ENCODE data around the gene CD44.

The CD44 gene

DNA sequence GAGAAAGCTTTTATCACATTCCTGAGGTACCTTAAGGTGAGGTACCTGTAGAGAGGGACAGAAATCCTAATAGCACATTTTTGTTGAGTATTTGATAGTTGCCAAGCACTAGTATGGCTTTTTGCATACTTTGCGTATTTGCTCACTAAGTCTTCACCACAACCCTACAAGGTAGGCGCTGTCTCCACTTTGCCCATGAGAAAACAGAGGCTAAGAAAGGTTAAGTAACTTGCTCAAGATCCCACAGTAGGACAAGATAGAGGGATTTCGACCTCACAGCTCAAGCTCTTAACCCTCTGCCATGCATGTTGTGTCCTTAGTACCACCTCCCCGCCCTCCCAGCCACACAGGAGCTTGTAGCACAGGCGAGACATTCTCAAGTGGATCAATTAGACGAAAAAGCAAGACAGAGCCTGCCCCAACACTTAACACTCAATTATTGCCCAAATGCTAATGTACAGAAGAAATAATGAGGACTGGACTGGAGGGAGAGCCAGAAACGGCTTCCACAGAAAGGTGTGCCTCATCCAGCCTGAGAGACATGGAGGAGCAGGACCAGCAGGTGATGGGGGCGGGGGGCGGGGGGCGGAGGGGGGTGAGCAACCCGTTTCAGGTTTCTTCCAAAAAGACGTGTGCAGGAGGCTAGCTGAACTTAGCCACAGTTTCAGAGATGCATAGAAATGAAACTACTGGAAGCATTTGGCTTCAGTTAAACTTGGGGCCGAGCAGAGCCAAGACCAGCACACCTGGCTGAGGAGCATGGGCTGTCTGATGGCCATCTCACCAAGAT, 26.7 kb upstream of the CD44 start:
- in situ Hi-C loops (cut with HindIII; ENCODE audit: low sequenced_read_pairs), result no loop called here
- H3K4me3 ChIP-seq (ENCODE audit: low read depth, low read length), result no peak overlapping the region
- no peak for DNase-seq (ENCODE audit: low read depth)
- TF ChIP-seq, protein P1, sequence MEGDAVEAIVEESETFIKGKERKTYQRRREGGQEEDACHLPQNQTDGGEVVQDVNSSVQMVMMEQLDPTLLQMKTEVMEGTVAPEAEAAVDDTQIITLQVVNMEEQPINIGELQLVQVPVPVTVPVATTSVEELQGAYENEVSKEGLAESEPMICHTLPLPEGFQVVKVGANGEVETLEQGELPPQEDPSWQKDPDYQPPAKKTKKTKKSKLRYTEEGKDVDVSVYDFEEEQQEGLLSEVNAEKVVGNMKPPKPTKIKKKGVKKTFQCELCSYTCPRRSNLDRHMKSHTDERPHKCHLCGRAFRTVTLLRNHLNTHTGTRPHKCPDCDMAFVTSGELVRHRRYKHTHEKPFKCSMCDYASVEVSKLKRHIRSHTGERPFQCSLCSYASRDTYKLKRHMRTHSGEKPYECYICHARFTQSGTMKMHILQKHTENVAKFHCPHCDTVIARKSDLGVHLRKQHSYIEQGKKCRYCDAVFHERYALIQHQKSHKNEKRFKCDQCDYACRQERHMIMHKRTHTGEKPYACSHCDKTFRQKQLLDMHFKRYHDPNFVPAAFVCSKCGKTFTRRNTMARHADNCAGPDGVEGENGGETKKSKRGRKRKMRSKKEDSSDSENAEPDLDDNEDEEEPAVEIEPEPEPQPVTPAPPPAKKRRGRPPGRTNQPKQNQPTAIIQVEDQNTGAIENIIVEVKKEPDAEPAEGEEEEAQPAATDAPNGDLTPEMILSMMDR (IDR thresholded peaks at IDR 0.05; ENCODE audit: low read depth, low read length, missing control alignments), result no peak

DNA sequence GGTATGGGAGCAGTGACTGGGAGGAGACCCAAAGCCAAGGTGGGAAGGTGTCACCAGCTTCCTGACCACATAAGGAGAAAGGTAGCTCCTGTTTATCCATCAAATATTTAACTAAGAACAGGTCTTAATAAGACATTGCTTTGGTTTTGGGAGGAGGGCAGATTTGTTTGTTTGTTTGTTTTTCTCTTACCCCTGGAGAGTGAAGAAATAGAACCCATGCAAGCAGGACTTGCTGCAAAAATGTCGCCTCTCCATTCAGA, 26.2 kb upstream of the CD44 start:
- TF ChIP-seq, protein P1 (IDR thresholded peaks at IDR 0.05; ENCODE audit: low read depth, low read length, missing control alignments), result no peak
- no peak for DNase-seq (ENCODE audit: low read depth)
- H3K4me3 ChIP-seq (ENCODE audit: low read depth, low read length), result no peak overlapping the region
- in situ Hi-C loops (cut with HindIII; ENCODE audit: low sequenced_read_pairs), result no loop called here

DNA sequence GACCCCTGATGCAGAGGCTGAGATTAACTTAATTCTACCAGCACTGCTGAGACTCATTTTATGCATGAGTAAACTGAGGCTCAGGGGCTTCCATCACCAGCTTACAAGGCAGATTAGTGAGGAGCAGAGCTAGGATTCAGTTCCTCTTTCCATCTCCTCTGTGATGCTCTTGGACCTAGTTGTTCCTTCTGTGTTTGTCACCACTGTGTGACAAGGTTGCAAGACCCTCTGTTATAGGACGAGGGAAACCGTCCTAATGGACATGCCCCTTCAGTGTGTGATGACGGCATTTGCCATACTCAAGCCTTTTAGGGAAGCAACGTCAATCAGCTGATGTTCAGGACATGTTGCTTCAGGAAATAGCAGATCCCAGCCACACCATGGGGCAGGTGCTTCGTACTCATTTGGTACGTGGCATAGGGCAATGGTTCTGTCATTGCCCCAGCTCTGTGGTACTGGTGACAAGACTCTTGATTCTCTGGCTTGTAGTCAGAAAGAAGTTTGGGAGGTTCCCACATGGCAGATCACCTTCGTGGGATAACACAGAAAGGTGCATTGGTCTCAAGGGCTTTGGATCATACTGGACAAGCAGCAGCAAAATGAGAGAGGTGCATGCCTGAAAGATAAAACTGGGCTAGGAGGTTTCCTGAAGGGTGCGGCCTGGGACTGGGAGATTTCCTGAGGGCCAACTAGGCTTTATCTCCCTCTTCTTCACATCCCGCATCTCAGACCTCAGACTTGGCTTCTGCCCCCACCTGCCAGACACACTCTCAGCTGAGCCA, 23.9 kb upstream of the CD44 start:
- in situ Hi-C loops (cut with HindIII; ENCODE audit: low sequenced_read_pairs), result no loop called here
- no peak overlapping the region for H3K4me3 ChIP-seq (ENCODE audit: low read depth, low read length)
- no peak for DNase-seq (ENCODE audit: low read depth)
- TF ChIP-seq, protein P1 (IDR thresholded peaks at IDR 0.05; ENCODE audit: low read depth, low read length, missing control alignments), result no peak

DNA sequence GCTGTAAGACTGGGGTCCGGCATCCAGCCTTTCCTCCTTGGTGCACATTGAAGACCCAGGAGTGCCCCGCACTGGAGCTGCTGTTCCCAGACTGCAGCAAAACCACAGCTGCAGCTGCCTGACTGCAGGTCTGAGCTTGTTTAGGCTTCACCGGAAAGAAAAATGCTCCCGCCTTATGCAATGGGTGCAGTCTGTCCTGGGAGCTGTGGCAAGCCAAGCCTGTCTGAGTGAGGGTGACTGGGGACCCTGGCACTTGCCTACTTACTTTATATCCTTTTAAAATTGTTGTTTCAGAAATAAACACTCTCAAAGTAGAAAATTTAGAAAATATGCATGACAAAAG, 23.3 kb upstream of the CD44 start:
- TF ChIP-seq, protein P1 (IDR thresholded peaks at IDR 0.05; ENCODE audit: low read depth, low read length, missing control alignments), result no peak
- no peak overlapping the region for H3K4me3 ChIP-seq (ENCODE audit: low read depth, low read length)
- no peak for DNase-seq (ENCODE audit: low read depth)
- in situ Hi-C loops (cut with HindIII; ENCODE audit: low sequenced_read_pairs), result no loop called here

DNA sequence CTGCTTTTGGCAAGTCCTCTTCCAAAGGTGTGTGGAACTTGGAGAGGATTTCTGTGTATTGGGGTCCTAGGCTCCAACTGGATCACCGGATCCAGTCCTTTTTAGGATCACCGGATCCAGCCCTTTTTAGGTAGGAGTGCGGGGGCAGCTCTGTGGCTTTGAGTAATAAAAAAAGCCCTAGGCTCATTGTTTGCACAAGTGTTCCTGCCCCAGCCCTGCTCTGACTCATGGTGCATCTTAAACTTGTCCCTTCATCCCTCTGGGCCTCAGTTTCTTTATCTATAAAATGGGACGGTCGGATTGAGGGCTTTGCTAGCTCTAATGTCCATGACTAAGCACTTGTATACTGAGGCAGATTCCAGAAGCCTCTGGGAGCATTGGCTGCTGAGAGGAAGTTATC, 22.7 kb upstream of the CD44 start:
- DNase-seq (ENCODE audit: low read depth), result no peak
- TF ChIP-seq, protein P1 (IDR thresholded peaks at IDR 0.05; ENCODE audit: low read depth, low read length, missing control alignments), result no peak
- in situ Hi-C loops (cut with HindIII; ENCODE audit: low sequenced_read_pairs), result no loop called here
- H3K4me3 ChIP-seq (ENCODE audit: low read depth, low read length), result no peak overlapping the region

DNA sequence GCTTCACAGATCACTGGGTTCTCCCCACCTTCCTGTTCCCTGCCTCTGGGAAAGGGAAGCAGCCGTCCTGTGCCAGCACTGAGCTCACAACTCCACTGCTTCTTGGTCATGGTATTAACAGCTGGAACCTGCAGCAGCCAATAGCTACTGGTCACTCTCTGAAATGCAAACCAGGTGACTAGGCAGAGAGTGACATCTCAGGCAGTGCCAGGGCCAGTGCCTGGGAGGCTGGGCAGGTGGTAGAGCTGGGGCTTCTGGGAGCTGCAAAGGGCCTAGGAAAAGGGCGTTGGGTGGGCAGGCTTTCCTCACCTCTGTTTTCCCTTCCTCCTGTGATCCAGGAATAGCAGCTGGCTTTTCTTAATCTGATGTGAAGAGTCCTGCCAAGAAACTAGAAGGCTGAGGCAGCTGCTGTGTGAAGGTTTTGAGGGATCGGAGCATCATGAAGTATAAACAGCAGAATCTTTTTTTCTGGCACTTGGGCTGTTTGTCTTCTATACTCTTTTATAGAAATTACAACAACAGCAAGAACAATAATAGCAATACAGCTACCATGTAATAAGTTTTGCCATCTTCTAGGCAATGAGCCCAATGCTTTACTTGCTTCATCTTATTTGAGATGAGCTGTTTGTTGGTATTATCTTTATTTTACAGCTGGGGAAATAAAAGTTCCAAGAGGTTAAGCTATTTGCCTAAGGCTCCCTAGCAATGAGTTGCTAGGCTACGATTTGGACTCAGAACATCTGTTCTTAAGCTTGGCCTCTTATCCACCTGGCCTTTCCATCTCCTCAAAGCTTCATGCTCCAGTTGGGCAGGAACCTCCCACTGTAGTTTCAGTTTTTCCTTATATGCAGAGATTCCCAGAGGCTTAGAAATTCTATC, 22.0 kb upstream of the CD44 start:
- no peak overlapping the region for H3K4me3 ChIP-seq (ENCODE audit: low read depth, low read length)
- in situ Hi-C loops (cut with HindIII; ENCODE audit: low sequenced_read_pairs), result no loop called here
- TF ChIP-seq, protein P1 (IDR thresholded peaks at IDR 0.05; ENCODE audit: low read depth, low read length, missing control alignments), result no peak
- DNase-seq (ENCODE audit: low read depth), result no peak

Measured in astrocyte of the cerebellum (primary cell).